Activated T-cell treated with anti-CD3 and anti-CD28 coated beads, Interleukin-2, amount 50 U/mL, for 48 hours (primary cell): ENCODE data around the gene P4HA1.
"Not testable (repeated sequence)": the region's sequence is repeated elsewhere in the genome, so short reads cannot be mapped to it uniquely, and the experiment has no call there.

ENCODE experiments used
- DNase-seq, 2 experiments: peaks; one replicate each; pipeline ENCODE4 v3.0.0-alpha.2; 2020

The P4HA1 gene

GRCh38 chr10:73042130-73042529, 54.5 kb downstream of the P4HA1 start:
- DNase-seq, result no peak

- DNase-seq, result no peak
Measured at GRCh38 chr10:73039635-73040034, 57.0 kb downstream of the P4HA1 start.

- DNase-seq, result not testable (repeated sequence)
Measured at GRCh38 chr10:73036285-73036684, 60.4 kb downstream of the P4HA1 start.

- DNase-seq, result no peak
Measured at GRCh38 chr10:73032536-73032935, 64.1 kb downstream of the P4HA1 start.

GRCh38 chr10:73026623-73027022, 70.0 kb downstream of the P4HA1 start:
- DNase-seq, result not testable (repeated sequence)

GRCh38 chr10:73023455-73024070, 73.1 kb downstream of the P4HA1 start:
- DNase-seq, result not testable (repeated sequence)

- not testable (repeated sequence) for DNase-seq
Measured at GRCh38 chr10:73022961-73023360, 73.7 kb downstream of the P4HA1 start.

- not testable (repeated sequence) for DNase-seq
Measured at GRCh38 chr10:73021538-73022164, 75.0 kb downstream of the P4HA1 start.

- DNase-seq, result no peak
Measured at GRCh38 chr10:73021050-73021449, 75.6 kb downstream of the P4HA1 start.

GRCh38 chr10:73019100-73019499, 77.6 kb downstream of the P4HA1 start:
- DNase-seq, result no peak

- DNase-seq, result no peak
Measured at GRCh38 chr10:73018632-73019031, 78.0 kb downstream of the P4HA1 start.

- DNase-seq, result no peak
Measured at GRCh38 chr10:73017955-73018480, 78.6 kb downstream of the P4HA1 start.

GRCh38 chr10:73015779-73016178, 80.9 kb downstream of the P4HA1 start:
- no peak for DNase-seq

GRCh38 chr10:73003822-73004221, 92.8 kb downstream of the P4HA1 start:
- DNase-seq, result no peak

- DNase-seq, result no peak
Measured at GRCh38 chr10:73000973-73001372, 95.7 kb downstream of the P4HA1 start.

- no peak for DNase-seq
Measured at GRCh38 chr10:72997099-72997498, 99.6 kb downstream of the P4HA1 start.

GRCh38 chr10:72995459-72995858, 101.2 kb downstream of the P4HA1 start:
- not testable (repeated sequence) for DNase-seq

- DNase-seq, result not testable (repeated sequence)
Measured at GRCh38 chr10:72989771-72990170, 106.9 kb downstream of the P4HA1 start.

GRCh38 chr10:72984618-72985017, 112.0 kb downstream of the P4HA1 start:
- DNase-seq, result not testable (repeated sequence)

- no peak for DNase-seq
Measured at GRCh38 chr10:72981882-72982529, 114.7 kb downstream of the P4HA1 start.

GRCh38 chr10:72981028-72981881, 115.4 kb downstream of the P4HA1 start:
- no peak for DNase-seq

GRCh38 chr10:72980348-72980747, 116.3 kb downstream of the P4HA1 start:
- no peak for DNase-seq

GRCh38 chr10:72979709-72980108, 117.0 kb downstream of the P4HA1 start:
- DNase-seq, result no peak
